CD8-positive, alpha-beta memory T cell (primary cell): ENCODE results near the gene WFS1. TPM values are rescaled to one million over a fixed set of nuclear protein-coding genes. Genes with fewer than 3 reads are reported as not detected.
A peak's percentile ranks its signal among the peaks of the same experiment; 100 is the strongest.

ENCODE experiments used
- CTCF ChIA-PET: fragments of 350-600 bp; sonication (Branson Sonifier 250); formaldehyde crosslinking; loops from one replicate; lab custom pipeline; 2021; ENCODE audit warnings: antibody characterized with exemption; lab: Charles Lee
- POLR2A ChIA-PET: fragments of 350-600 bp; sonication (Branson Sonifier 250); formaldehyde crosslinking; loops from one replicate; lab custom pipeline; 2021; ENCODE audit warnings: antibody characterized with exemption; lab: Charles Lee
- DNase-seq, 5 donors: peaks; one replicate each; pipeline versions ENCODE4 v3.0.0 to v3.0.0-alpha.2; 2020 to 2022; ENCODE audit warnings: mixed read lengths in 1 of 5
- H3K27ac ChIP-seq: one replicate; pipeline ENCODE4 v1.7.0; 2013; ENCODE audit warnings: low read depth, mild to moderate bottlenecking, low read length, moderate library complexity
- H3K27me3 ChIP-seq: 2 replicates; pipeline ENCODE4 v1.7.0; 2013; ENCODE audit warnings: low read length, mild to moderate bottlenecking; ENCODE audit not compliant: insufficient read depth, poor library complexity, severe bottlenecking
- H3K36me3 ChIP-seq: 2 replicates; pipeline ENCODE4 v1.7.0; 2013; ENCODE audit warnings: mild to moderate bottlenecking, low read length, moderate library complexity; ENCODE audit not compliant: insufficient read depth
- H3K4me1 ChIP-seq: 2 replicates; pipeline ENCODE4 v1.7.0; 2013; ENCODE audit warnings: mild to moderate bottlenecking, low read length, moderate library complexity; ENCODE audit not compliant: insufficient read depth
- H3K4me3 ChIP-seq: 2 replicates; pipeline ENCODE4 v1.7.0; 2013; ENCODE audit warnings: mild to moderate bottlenecking, low read length
- H3K9me3 ChIP-seq: 2 replicates; pipeline ENCODE4 v1.7.0; 2013; ENCODE audit warnings: mild to moderate bottlenecking, low read length
- H3K27ac Mint-ChIP-seq, 8 donors: one replicate each; pipeline ENCODE4 v1.8.0; 2020 to 2021; ENCODE audit warnings: mixed read lengths in 8 of 8, mild to moderate bottlenecking in 6 of 8, inconsistent platforms in 3 of 8, moderate library complexity in 3 of 8
- H3K27me3 Mint-ChIP-seq, 2 donors: one replicate each; pipeline ENCODE4 v1.8.0; 2020 to 2021; ENCODE audit warnings: mixed read lengths in 2 of 2, mild to moderate bottlenecking in 1 of 2, moderate library complexity in 1 of 2
- H3K36me3 Mint-ChIP-seq, 3 donors: one replicate each; pipeline ENCODE4 v1.8.0; 2020 to 2021; ENCODE audit warnings: mixed read lengths in 3 of 3, inconsistent platforms in 1 of 3, mild to moderate bottlenecking in 1 of 3
- H3K4me1 Mint-ChIP-seq, 3 donors: one replicate each; pipeline ENCODE4 v1.8.0; 2020 to 2021; ENCODE audit warnings: mixed read lengths in 3 of 3, inconsistent platforms in 1 of 3, mild to moderate bottlenecking in 1 of 3
- H3K4me3 Mint-ChIP-seq, 7 donors: one replicate each; pipeline ENCODE4 v1.8.0; 2020 to 2021; ENCODE audit warnings: mixed read lengths in 7 of 7, mild to moderate bottlenecking in 6 of 7, moderate library complexity in 4 of 7, inconsistent platforms in 2 of 7
- H3K9me3 Mint-ChIP-seq, 5 donors: one replicate each; pipeline ENCODE4 v1.8.0; 2020 to 2022; ENCODE audit warnings: mixed read lengths in 5 of 5, mild to moderate bottlenecking in 3 of 5, moderate library complexity in 2 of 5, inconsistent platforms in 1 of 5
- polyA plus RNA-seq: library from polyadenylated mRNA; unstranded; fragments of 300-500 nt; fragmentation: Illumina TruSeq; gene quantifications from one replicate; pipeline ENCODE4 v1.2.3, GENCODE V29; 2021
- total RNA-seq, 2 experiments: library from RNA; stranded (reverse); gene quantifications; one replicate each; pipeline ENCODE4 v1.2.3, GENCODE V29; 2021

WFS1 gene
- total and polyA plus RNA-seq, 3 experiments from 2014 or later, result 3.4 to 5.1 (median 5.1) TPM

- peak in 1 of 5 donors; percentile 53 for DNase-seq
- ChIA-PET CTCF (interaction anchor here (1.0 to 3.5 kb wide), 3 partner anchors 10 to 63 kb away, joined by 3 to 14 read pairs (median 7); no protein-coding TSS in a partner anchor), POLR2A (no interaction called here)
- Histone ChIP-seq H3K4me3 (no peak overlapping the region), H3K9me3 (no peaks in the 10 kb centered on the region), H3K27ac (no peak overlapping the region), H3K4me1 (no peaks in the 10 kb centered on the region), H3K36me3 (no peaks in the 10 kb centered on the region), H3K27me3 (peaks cover 5% of the 10 kb centered on the region)
- no peak overlapping the region for H3K4me3 Mint-ChIP-seq
- H3K27me3 Mint-ChIP-seq, result peaks cover 16 to 24% of the 10 kb centered on the region in 2 donors
- peaks cover 4 to 5% (median 4%) of the 10 kb centered on the region in 3 donors for H3K4me1 Mint-ChIP-seq
- no peaks in the 10 kb centered on the region for H3K36me3 Mint-ChIP-seq
- H3K9me3 Mint-ChIP-seq, result no peaks in the 10 kb centered on the region
- no peak overlapping the region for H3K27ac Mint-ChIP-seq
These were observed 5.5 kb upstream of the WFS1 start for GRCh38 chr4:6264225-6264540.

DNA sequence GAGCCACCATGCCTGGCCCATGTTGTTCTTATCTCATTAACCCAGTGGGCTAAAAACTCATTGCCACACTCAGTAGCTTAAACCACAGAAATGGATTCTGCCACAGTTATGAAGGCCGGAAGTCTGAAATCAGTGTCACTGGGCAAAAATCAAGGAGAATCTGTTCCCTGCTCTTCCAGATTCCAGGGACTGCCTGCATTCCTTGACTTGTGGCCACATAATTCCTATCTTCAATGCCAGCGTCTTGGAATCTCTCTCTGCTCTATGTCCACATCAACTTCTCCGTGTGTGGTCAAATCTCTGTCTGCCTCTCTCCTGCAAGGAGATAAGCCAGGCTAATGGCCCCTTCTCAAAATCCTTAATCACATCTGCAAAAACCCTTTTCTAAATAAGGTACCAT lies 4.1 kb upstream of the WFS1 start:
- Histone ChIP-seq H3K27ac (no peak overlapping the region), H3K4me3 (no peak overlapping the region), H3K27me3 (peaks cover 5% of the 10 kb centered on the region), H3K9me3 (no peaks in the 10 kb centered on the region), H3K4me1 (peaks cover 3% of the 10 kb centered on the region), H3K36me3 (no peaks in the 10 kb centered on the region)
- H3K36me3 Mint-ChIP-seq, result peaks cover 0 to 1% (median 0%) of the 10 kb centered on the region in 3 donors
- peaks cover 12 to 19% of the 10 kb centered on the region in 2 donors for H3K27me3 Mint-ChIP-seq
- peaks cover 8 to 9% (median 8%) of the 10 kb centered on the region in 3 donors for H3K4me1 Mint-ChIP-seq
- DNase-seq, result no peak
- no peak overlapping the region for H3K4me3 Mint-ChIP-seq
- ChIA-PET POLR2A (no interaction called here), CTCF (interaction anchor here (1.4 kb wide), 1 partner anchor 11 kb away, joined by 3 read pairs; no protein-coding TSS in a partner anchor)
- H3K9me3 Mint-ChIP-seq, result no peaks in the 10 kb centered on the region
- H3K27ac Mint-ChIP-seq, result no peak overlapping the region

DNA sequence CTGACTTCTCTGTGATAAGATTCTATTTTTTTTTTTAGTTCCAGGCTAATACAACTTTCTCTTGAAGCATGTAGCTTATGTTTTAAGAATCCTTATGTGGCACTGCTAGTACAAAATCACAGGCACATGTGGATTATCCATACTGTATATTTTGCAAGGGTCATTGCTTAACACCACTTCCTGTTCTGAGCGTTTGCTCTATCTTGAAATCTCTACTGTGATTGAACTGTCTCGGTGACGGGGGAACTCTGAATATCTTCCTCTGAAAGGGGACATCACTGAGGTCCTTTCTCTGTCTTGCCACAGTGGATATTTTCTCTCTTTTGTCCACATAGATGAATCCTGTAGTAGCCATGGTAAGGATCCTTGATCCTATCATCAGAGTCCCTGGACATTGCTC lies 2.1 kb upstream of the WFS1 start:
- Mint-ChIP-seq H3K36me3 (peaks cover 0 to 1% (median 0%) of the 10 kb centered on the region in 3 donors), H3K9me3 (no peaks in the 10 kb centered on the region), H3K4me1 (peaks cover 9 to 22% (median 12%) of the 10 kb centered on the region in 3 donors), H3K27ac (no peak overlapping the region), H3K27me3 (peaks cover under 1 to 8% of the 10 kb centered on the region in 2 donors), H3K4me3 (peak overlapping the region in 1 of 7 donors; percentile 80)
- DNase-seq, result no peak
- POLR2A ChIA-PET, result no interaction called here
- Histone ChIP-seq H3K4me1 (peaks cover 5% of the 10 kb centered on the region), H3K27me3 (no peaks in the 10 kb centered on the region), H3K27ac (no peak overlapping the region), H3K4me3 (no peak overlapping the region), H3K36me3 (no peaks in the 10 kb centered on the region), H3K9me3 (no peaks in the 10 kb centered on the region)
- CTCF ChIA-PET, result interaction anchor here (0.9 to 2.4 kb wide), 3 partner anchors 9 to 64 kb away, joined by 3 to 15 read pairs (median 4); no protein-coding TSS in a partner anchor

GRCh38 chr4:6268650-6269615 lies 717 bp upstream of the WFS1 start:
- Mint-ChIP-seq H3K27ac (peak overlapping the region; percentile 7 to 78 (median 52)), H3K4me1 (peaks cover 9 to 22% (median 12%) of the 10 kb centered on the region in 3 donors), H3K9me3 (no peaks in the 10 kb centered on the region), H3K4me3 (peak overlapping the region; percentile 80 to 89 (median 87)), H3K36me3 (peaks cover 0 to 1% (median 0%) of the 10 kb centered on the region in 3 donors), H3K27me3 (peaks cover 0 to 8% of the 10 kb centered on the region in 2 donors)
- peak in 1 of 5 donors; percentile 22 for DNase-seq
- H3K9me3 ChIP-seq, result no peaks in the 10 kb centered on the region
- no peak overlapping the region for H3K27ac ChIP-seq
- ChIA-PET CTCF (interaction anchor here (0.8 to 4.0 kb wide), 4 partner anchors 17 to 63 kb away, joined by 3 to 20 read pairs (median 5); no protein-coding TSS in a partner anchor), POLR2A (interaction anchor here (0.9 to 1.0 kb wide), 2 partner anchors 59 to 68 kb away, joined by 3 read pairs; partner anchors contain the start of gene JAKMIP1)
- H3K4me3 ChIP-seq, result peak overlapping the region; percentile 46
- peaks cover 5% of the 10 kb centered on the region for H3K4me1 ChIP-seq
- H3K27me3 ChIP-seq, result no peaks in the 10 kb centered on the region
- no peaks in the 10 kb centered on the region for H3K36me3 ChIP-seq

- no peak for DNase-seq
- Mint-ChIP-seq H3K9me3 (no peaks in the 10 kb centered on the region), H3K36me3 (peaks cover 0 to 1% (median 0%) of the 10 kb centered on the region in 3 donors), H3K4me3 (peak overlapping the region; percentile 74 to 90 (median 84)), H3K27ac (peak overlapping the region in 6 of 8 donors; percentile 12 to 62 (median 40)), H3K4me1 (peaks cover 9 to 22% (median 12%) of the 10 kb centered on the region in 3 donors), H3K27me3 (peaks cover 0 to 6% of the 10 kb centered on the region in 2 donors)
- H3K27me3 ChIP-seq, result no peaks in the 10 kb centered on the region
- CTCF ChIA-PET, result interaction anchor here (1.9 to 4.0 kb wide), 2 partner anchors 18 to 61 kb away, joined by 6 to 20 read pairs; no protein-coding TSS in a partner anchor
- H3K4me1 ChIP-seq, result peaks cover 5% of the 10 kb centered on the region
- no peaks in the 10 kb centered on the region for H3K9me3 ChIP-seq
- H3K36me3 ChIP-seq, result no peaks in the 10 kb centered on the region
- no peak overlapping the region for H3K4me3 ChIP-seq
- POLR2A ChIA-PET, result no interaction called here
- H3K27ac ChIP-seq, result no peak overlapping the region
These were observed 1.0 kb downstream of the WFS1 start for GRCh38 chr4:6270636-6271121.

DNA sequence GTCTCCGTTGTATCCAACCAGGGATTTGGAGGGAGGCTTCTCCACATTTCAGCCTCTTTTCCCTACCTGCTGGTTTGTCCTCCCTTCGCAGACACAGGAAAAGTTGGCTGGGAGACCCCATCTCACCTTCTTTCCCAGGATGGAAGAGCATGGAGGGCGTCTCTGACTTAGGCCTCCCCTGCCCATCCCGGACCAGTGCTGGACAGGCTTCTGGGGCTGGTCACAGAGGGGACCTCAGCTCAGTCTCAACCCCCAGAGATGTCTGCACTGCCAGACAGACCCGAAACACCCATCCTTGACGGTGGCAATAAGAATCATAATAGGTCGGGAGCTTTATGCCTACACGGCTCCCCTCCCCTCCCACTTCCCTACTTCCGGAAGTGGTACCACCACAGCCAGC lies 1.6 kb downstream of the WFS1 start:
- Histone ChIP-seq H3K4me1 (peaks cover 5% of the 10 kb centered on the region), H3K27me3 (no peaks in the 10 kb centered on the region), H3K9me3 (no peaks in the 10 kb centered on the region), H3K4me3 (no peak overlapping the region), H3K36me3 (no peaks in the 10 kb centered on the region), H3K27ac (no peak overlapping the region)
- Mint-ChIP-seq H3K36me3 (peaks cover 0 to 1% (median 0%) of the 10 kb centered on the region in 3 donors), H3K27ac (peak overlapping the region in 1 of 8 donors; percentile 12), H3K4me1 (peaks cover 9 to 22% (median 12%) of the 10 kb centered on the region in 3 donors), H3K27me3 (peaks cover 0 to 5% of the 10 kb centered on the region in 2 donors), H3K9me3 (no peaks in the 10 kb centered on the region), H3K4me3 (peak overlapping the region; percentile 74 to 90 (median 84))
- POLR2A ChIA-PET, result no interaction called here
- CTCF ChIA-PET, result interaction anchor here (4.0 kb wide), 1 partner anchor 19 kb away, joined by 20 read pairs; no protein-coding TSS in a partner anchor
- DNase-seq, result no peak

GRCh38 chr4:6271701-6272465 lies 2.2 kb downstream of the WFS1 start:
- Mint-ChIP-seq H3K4me3 (peak overlapping the region in 6 of 7 donors; percentile 24 to 89 (median 53)), H3K9me3 (no peaks in the 10 kb centered on the region), H3K27me3 (peaks cover 0 to 5% of the 10 kb centered on the region in 2 donors), H3K36me3 (peaks cover 0 to 1% (median 0%) of the 10 kb centered on the region in 3 donors), H3K27ac (no peak overlapping the region), H3K4me1 (peaks cover 9 to 22% (median 12%) of the 10 kb centered on the region in 3 donors)
- H3K27ac ChIP-seq, result no peak overlapping the region
- ChIA-PET CTCF (interaction anchor here (4.0 kb wide), 1 partner anchor 20 kb away, joined by 20 read pairs; no protein-coding TSS in a partner anchor), POLR2A (interaction anchor here (0.6 kb wide), 1 partner anchor 1697 kb away, joined by 3 read pairs; no protein-coding TSS in a partner anchor)
- no peaks in the 10 kb centered on the region for H3K36me3 ChIP-seq
- H3K4me1 ChIP-seq, result peaks cover 5% of the 10 kb centered on the region
- no peak for DNase-seq
- no peaks in the 10 kb centered on the region for H3K27me3 ChIP-seq
- H3K9me3 ChIP-seq, result no peaks in the 10 kb centered on the region
- H3K4me3 ChIP-seq, result no peak overlapping the region
